ENCODE measurements around the gene WNK2.

Gene WNK2

GRCh38 chr9:93217706-93218105 lies 33.8 kb downstream of the WNK2 start:
- DNase-seq (ENCODE audit: low read depth in 2 of 3, low spot score in 1 of 3), result no peak

GRCh38 chr9:93218161-93218560 lies 34.2 kb downstream of the WNK2 start:
- DNase-seq (ENCODE audit: low read depth in 2 of 3, low spot score in 1 of 3), result no peak

- DNase-seq (ENCODE audit: low read depth in 2 of 3, low spot score in 1 of 3), result no peak
Observed at GRCh38 chr9:93218671-93219420, 34.9 kb downstream of the WNK2 start.

- no peak for DNase-seq (ENCODE audit: low read depth in 2 of 3, low spot score in 1 of 3)
Observed at GRCh38 chr9:93219692-93220091, 35.8 kb downstream of the WNK2 start.

GRCh38 chr9:93220627-93221026 lies 36.7 kb downstream of the WNK2 start:
- DNase-seq (ENCODE audit: low read depth in 2 of 3, low spot score in 1 of 3), result no peak

- DNase-seq (ENCODE audit: low read depth in 2 of 3, low spot score in 1 of 3), result no peak
Observed at GRCh38 chr9:93221044-93221443, 37.1 kb downstream of the WNK2 start.

GRCh38 chr9:93222890-93223259 lies 38.9 kb downstream of the WNK2 start:
- no peak for DNase-seq (ENCODE audit: low read depth in 2 of 3, low spot score in 1 of 3)

- no peak for DNase-seq (ENCODE audit: low read depth in 2 of 3, low spot score in 1 of 3)
Observed at GRCh38 chr9:93223260-93224180, 39.6 kb downstream of the WNK2 start.

- DNase-seq (ENCODE audit: low read depth in 2 of 3, low spot score in 1 of 3), result no peak
Observed at GRCh38 chr9:93224591-93224990, 40.7 kb downstream of the WNK2 start.

- DNase-seq (ENCODE audit: low read depth in 2 of 3, low spot score in 1 of 3), result no peak
Observed at GRCh38 chr9:93225417-93225816, 41.5 kb downstream of the WNK2 start.

- no peak for DNase-seq (ENCODE audit: low read depth in 2 of 3, low spot score in 1 of 3)
Observed at GRCh38 chr9:93225892-93226291, 42.0 kb downstream of the WNK2 start.

- no peak for DNase-seq (ENCODE audit: low read depth in 2 of 3, low spot score in 1 of 3)
Observed at GRCh38 chr9:93226819-93227218, 42.9 kb downstream of the WNK2 start.

GRCh38 chr9:93228030-93228429 lies 44.1 kb downstream of the WNK2 start:
- DNase-seq (ENCODE audit: low read depth in 2 of 3, low spot score in 1 of 3), result no peak

- DNase-seq (ENCODE audit: low read depth in 2 of 3, low spot score in 1 of 3), result no peak
Observed at GRCh38 chr9:93228453-93228852, 44.5 kb downstream of the WNK2 start.

GRCh38 chr9:93229636-93230035 lies 45.7 kb downstream of the WNK2 start:
- no peak for DNase-seq (ENCODE audit: low read depth in 2 of 3, low spot score in 1 of 3)

GRCh38 chr9:93230185-93230584 lies 46.2 kb downstream of the WNK2 start:
- no peak for DNase-seq (ENCODE audit: low read depth in 2 of 3, low spot score in 1 of 3)

- no peak for DNase-seq (ENCODE audit: low read depth in 2 of 3, low spot score in 1 of 3)
Observed at GRCh38 chr9:93230601-93231000, 46.7 kb downstream of the WNK2 start.

GRCh38 chr9:93231121-93231694 lies 47.3 kb downstream of the WNK2 start:
- no peak for DNase-seq (ENCODE audit: low read depth in 2 of 3, low spot score in 1 of 3)

GRCh38 chr9:93231716-93232115 lies 47.8 kb downstream of the WNK2 start:
- no peak for DNase-seq (ENCODE audit: low read depth in 2 of 3, low spot score in 1 of 3)

GRCh38 chr9:93232388-93232960 lies 48.5 kb downstream of the WNK2 start:
- no peak for DNase-seq (ENCODE audit: low read depth in 2 of 3, low spot score in 1 of 3)

- no peak for DNase-seq (ENCODE audit: low read depth in 2 of 3, low spot score in 1 of 3)
Observed at GRCh38 chr9:93233033-93233432, 49.1 kb downstream of the WNK2 start.

- DNase-seq (ENCODE audit: low read depth in 2 of 3, low spot score in 1 of 3), result no peak
Observed at GRCh38 chr9:93234600-93234999, 50.7 kb downstream of the WNK2 start.

Data from stimulated activated CD4-positive, alpha-beta T cell treated with anti-CD3 and anti-CD28 coated beads, Interleukin-12 subunit alpha, Interleukin-12 subunit beta, amount 100 ng/mL, for 48 hours (primary cell).